Femur (tissue), 1 donor: Measurements from ENCODE around the gene TM9SF2.

Source experiments
- DNase-seq: peaks from one replicate; pipeline ENCODE4 v3.0.0-alpha.2; 2017

The TM9SF2 gene

GRCh38 chr13:99496184-99497142, 4.8 kb upstream of the TM9SF2 start:
- peak; percentile 51 for DNase-seq

GRCh38 chr13:99498171-99499161, 2.8 kb upstream of the TM9SF2 start:
- DNase-seq: peak; percentile 98

DNA sequence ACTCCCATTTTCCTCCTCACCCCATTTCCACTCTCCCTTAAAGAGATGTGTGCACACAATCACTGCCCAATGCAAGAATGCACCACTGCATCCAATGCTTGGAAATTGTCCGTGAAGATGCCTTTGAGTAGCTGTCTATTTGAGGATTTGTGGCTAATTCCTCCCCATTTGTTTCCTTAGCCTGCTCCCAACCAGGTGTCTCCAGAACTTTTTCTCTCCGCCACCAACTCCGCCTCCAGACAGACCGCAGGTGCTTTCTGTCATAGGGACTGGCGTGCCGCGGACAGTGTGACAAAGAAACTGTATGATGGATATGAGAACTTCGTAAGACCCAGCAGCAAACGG, 461 bp upstream of the TM9SF2 start:
- DNase-seq: no peak

- DNase-seq: peak; percentile 45
These were observed 603 bp downstream of the TM9SF2 start for GRCh38 chr13:99501848-99502301.

DNA sequence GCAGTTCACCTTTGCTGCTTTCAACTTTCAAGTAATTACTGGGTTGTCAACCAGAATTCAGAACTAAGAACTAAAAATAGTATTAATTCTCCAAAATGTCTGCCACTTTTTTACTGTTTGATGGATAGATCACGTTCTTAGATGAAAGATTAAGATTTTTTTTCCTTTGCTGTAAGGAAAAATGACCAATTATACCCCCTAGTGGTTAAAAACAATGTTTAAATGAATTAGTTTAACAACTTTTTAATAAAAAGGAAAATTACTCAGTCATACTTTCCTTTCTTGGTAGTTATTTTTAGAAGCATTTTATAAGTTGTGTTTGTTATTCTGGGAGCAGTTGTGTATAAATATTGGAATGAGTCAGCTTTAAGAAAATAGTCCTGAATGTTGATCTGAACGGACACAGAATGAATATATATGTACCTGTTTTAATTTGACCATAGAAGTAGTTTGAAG, 4.6 kb downstream of the TM9SF2 start:
- DNase-seq: no peak

GRCh38 chr13:99506634-99507033, 5.4 kb downstream of the TM9SF2 start:
- DNase-seq: no peak

GRCh38 chr13:99507054-99507453, 5.8 kb downstream of the TM9SF2 start:
- DNase-seq: no peak

- no peak for DNase-seq
These were observed 6.3 kb downstream of the TM9SF2 start for GRCh38 chr13:99507551-99507950.

GRCh38 chr13:99507986-99508385, 6.7 kb downstream of the TM9SF2 start:
- DNase-seq: no peak

DNA sequence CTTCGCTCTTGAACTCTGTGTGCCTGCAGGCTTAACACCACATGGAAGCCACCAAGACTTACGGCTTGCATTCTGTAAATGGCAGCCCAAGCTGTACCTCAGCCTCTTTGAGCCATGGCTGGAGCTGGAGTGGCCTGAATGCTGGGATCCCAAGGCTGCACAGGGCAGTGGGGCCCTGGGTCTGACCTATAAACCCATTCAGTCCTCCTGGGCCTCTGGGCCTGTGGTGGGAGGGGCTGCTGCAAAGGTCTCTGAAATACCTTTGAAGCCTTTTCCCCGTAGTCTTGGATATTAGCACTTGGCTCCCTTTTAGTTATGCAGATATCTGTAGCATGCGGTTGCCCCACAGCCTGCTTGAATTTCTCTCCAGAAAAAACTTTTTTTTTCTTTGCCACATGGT, 8.2 kb downstream of the TM9SF2 start:
- no peak for DNase-seq

- DNase-seq: no peak
These were observed 13.5 kb downstream of the TM9SF2 start for GRCh38 chr13:99514801-99515200.

- DNase-seq: no peak
These were observed 15.1 kb downstream of the TM9SF2 start for GRCh38 chr13:99516153-99516929.

DNA sequence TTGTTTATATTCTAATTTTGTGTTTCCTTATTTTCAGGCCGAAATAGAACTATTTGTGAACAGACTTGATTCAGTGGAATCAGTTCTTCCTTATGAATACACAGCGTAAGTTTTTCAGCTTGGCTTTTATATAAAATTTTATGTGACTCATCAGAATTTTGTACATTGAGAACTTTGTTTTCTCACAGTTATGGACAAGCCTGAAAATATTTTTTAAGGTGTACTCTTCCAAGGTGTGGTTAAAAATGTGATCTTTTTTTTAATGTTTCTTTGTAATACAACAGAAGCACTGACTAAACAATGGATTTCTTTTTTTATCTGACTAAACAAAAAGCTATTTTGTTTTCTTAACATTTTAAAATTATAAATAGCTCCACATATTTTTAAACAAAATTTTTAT, 16.3 kb downstream of the TM9SF2 start:
- DNase-seq: no peak

GRCh38 chr13:99517984-99518383, 16.7 kb downstream of the TM9SF2 start:
- no peak for DNase-seq

DNA sequence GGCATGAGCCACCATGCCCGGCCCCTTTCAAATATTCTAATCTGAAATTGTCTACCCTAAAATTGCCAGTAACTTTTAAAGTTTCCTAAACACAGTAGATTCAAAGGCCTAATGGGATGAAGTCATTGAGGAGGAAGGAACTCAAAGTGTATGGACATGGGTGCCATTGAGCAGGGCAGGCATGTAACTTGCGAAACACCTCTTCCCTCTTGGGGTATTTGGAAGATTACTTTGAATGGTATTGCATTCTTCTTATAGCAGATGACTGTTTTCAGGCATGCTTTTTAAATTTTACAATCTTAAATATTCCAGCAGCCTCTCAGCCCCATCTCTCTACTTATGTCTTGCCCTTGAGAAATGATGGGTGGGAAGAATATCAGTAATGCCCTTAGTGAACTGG, 21.0 kb downstream of the TM9SF2 start:
- no peak for DNase-seq

DNA sequence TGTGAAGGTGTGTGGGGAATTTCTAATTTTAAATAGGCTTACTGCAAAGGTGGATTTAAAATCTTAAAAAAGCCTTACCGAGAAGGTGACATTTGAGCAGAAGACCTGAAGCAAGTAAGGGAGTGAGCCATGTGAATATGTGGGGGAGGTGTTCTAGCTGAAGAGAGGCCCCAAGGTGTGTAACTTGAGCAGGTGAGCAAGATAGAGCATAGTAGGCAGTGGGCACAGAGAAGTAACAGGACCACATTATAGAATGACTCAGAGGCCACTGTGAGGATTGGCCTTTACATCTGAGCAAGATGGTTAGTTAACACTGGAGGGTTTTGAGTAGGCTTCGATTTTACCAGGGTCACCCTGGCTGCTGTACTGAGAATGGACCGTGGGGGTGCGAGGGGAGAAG, 22.6 kb downstream of the TM9SF2 start:
- DNase-seq: no peak

DNA sequence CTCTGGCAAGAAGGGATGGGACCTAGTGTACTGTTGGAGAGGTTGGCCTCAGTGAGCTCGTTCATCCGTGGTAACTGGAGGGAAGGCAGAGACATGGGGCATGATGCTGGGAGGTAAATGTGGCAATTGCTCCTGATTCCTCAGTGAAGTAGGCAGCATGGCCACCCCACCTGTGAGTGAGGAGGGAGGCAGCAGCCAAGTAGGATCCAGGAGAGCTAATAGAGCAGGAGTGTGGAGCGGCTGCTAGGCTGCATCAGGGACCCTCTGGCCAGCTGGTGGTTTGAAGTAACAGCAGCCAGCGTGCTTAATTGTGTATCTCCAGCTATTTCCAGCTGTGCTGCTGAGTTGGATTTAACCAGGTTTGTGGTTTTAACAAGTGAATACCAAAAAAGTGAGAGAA, 24.7 kb downstream of the TM9SF2 start:
- DNase-seq: no peak

DNA sequence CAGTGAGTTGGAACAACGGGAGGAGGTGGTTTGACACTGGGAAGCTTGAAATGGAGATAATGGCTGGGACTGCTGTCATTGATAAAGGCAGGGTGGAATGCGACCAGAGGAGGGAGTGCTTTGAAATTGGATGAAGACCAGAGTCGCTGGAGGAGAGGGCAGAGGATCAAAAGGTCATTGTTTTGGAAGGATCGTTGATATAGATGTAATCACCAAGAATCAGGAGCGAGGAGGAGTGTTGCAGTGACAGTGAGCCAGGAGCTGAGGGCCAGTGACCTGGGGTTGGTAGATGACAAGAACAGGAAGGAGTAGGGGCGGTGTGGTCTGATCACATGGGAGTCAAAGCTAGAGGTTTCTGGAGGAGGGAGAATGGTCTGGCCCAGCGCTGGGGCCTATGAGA, 25.3 kb downstream of the TM9SF2 start:
- DNase-seq: no peak

DNA sequence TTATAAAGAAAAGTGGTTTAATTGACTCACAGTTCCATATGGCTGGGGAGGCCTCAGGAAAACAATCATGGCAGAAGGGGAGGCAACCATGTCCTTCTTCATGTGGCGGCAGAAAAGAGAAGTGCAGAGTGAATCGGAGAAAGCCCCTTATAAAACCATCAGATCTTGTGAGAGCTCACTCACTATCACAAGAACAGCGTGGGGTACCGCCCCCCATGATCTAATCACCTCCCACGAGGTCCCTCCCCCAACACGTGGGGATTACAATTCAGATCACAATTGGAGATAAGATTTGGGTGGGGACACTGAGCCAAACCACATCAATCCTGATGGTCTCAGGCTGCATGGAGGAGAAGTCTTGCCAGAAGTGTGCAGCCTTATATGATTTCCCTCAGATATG, 26.0 kb downstream of the TM9SF2 start:
- no peak for DNase-seq

DNA sequence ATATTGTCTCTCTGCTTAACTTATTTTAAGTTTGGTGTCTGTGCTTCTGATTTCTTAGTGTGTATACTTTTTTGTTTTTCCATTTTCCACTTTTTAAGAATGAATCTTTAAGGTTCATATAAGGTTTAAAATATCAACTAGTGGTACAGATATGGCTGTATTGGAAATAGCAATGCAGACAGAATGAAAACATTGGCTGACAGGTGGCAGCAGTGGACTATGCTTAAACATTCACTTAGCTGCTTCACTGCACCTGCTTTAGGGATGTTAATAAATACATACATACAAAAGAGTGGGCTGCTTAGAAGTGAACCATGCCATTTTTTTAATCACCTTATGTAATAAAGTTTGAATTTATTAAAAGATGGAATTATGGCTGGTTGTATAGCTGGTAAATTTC, 27.3 kb downstream of the TM9SF2 start:
- no peak for DNase-seq

DNA sequence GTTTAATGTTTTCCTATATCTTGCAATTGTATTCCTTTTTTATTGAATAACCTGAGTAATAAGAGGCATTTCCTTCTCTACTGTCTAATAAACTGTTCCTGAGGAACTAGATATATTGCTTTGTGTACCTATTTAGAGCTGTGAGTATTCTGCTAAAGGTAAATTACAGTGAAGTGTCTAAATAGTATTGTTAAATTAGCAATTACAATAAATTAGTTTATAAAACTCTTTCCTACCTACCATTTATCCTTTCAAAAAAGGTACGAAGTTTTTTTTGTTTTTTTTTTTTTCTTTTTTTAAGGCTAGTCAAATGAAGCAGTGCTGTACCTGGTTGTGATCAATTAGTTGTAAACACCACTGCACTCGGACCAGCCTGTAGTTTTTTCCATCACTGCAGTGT, 34.8 kb downstream of the TM9SF2 start:
- no peak for DNase-seq

- DNase-seq: no peak
These were observed 39.3 kb downstream of the TM9SF2 start for GRCh38 chr13:99540530-99540929.
